ENCODE measurements around the gene DHX35.
A peak's percentile ranks its signal among the peaks of the same experiment; 100 is the strongest.
"Not testable (repeated sequence)": the region's sequence is repeated elsewhere in the genome, so short reads cannot be mapped to it uniquely, and the experiment has no call there.

DHX35 gene

GRCh38 chr20:38979842-38980241, 17.7 kb downstream of the DHX35 start:
- no peak for DNase-seq

GRCh38 chr20:38982291-38982690, 20.1 kb downstream of the DHX35 start:
- no peak for DNase-seq

- DNase-seq: no peak
Measured at GRCh38 chr20:38985060-38985459, 22.9 kb downstream of the DHX35 start.

- no peak for DNase-seq
Measured at GRCh38 chr20:38985603-38986170, 23.5 kb downstream of the DHX35 start.

GRCh38 chr20:38986663-38987062, 24.5 kb downstream of the DHX35 start:
- no peak for DNase-seq

GRCh38 chr20:38987777-38988176, 25.6 kb downstream of the DHX35 start:
- DNase-seq: no peak

GRCh38 chr20:38990728-38991127, 28.6 kb downstream of the DHX35 start:
- no peak for DNase-seq

- no peak for DNase-seq
Measured at GRCh38 chr20:38991814-38992704, 29.9 kb downstream of the DHX35 start.

- DNase-seq: peak; percentile 16
Measured at GRCh38 chr20:38995536-38996044, 33.4 kb downstream of the DHX35 start.

- not testable (repeated sequence) for DNase-seq
Measured at GRCh38 chr20:38996866-38997265, 34.7 kb downstream of the DHX35 start.

GRCh38 chr20:38997622-38998021, 35.5 kb downstream of the DHX35 start:
- DNase-seq: peak; percentile 70

- no peak for DNase-seq
Measured at GRCh38 chr20:38999217-38999616, 37.1 kb downstream of the DHX35 start.

GRCh38 chr20:38999965-39000910, 38.1 kb downstream of the DHX35 start:
- DNase-seq: no peak

- no peak for DNase-seq
Measured at GRCh38 chr20:39004508-39004907, 42.4 kb downstream of the DHX35 start.

- DNase-seq: no peak
Measured at GRCh38 chr20:39009348-39009747, 47.2 kb downstream of the DHX35 start.

- no peak for DNase-seq
Measured at GRCh38 chr20:39010496-39010895, 48.4 kb downstream of the DHX35 start.

- no peak for DNase-seq
Measured at GRCh38 chr20:39013662-39014109, 51.5 kb downstream of the DHX35 start.

- no peak for DNase-seq
Measured at GRCh38 chr20:39016041-39016440, 53.9 kb downstream of the DHX35 start.

GRCh38 chr20:39016506-39016905, 54.4 kb downstream of the DHX35 start:
- no peak for DNase-seq

- no peak for DNase-seq
Measured at GRCh38 chr20:39019027-39019426, 56.9 kb downstream of the DHX35 start.

- no peak for DNase-seq
Measured at GRCh38 chr20:39019805-39020325, 57.7 kb downstream of the DHX35 start.

- DNase-seq: no peak
Measured at GRCh38 chr20:39021748-39022147, 59.6 kb downstream of the DHX35 start.

- DNase-seq: no peak
Measured at GRCh38 chr20:39025883-39026282, 63.7 kb downstream of the DHX35 start.
